Hepatic stellate cell (primary cell): Measurements from ENCODE around the gene RASGEF1C.
"Not testable (repeated sequence)": the region's sequence is repeated elsewhere in the genome, so short reads cannot be mapped to it uniquely, and the experiment has no call there.

Experiments
- DNase-seq: peaks from one replicate; pipeline ENCODE4 v3.0.0; 2011; ENCODE audit warnings: low spot score

The RASGEF1C gene

GRCh38 chr5:180135967-180136629, 72.9 kb downstream of the RASGEF1C start:
- no peak for DNase-seq

- DNase-seq = no peak
Observed at GRCh38 chr5:180135128-180135955, 73.7 kb downstream of the RASGEF1C start.

GRCh38 chr5:180133971-180134508, 75.0 kb downstream of the RASGEF1C start:
- DNase-seq = no peak

GRCh38 chr5:180133551-180133950, 75.5 kb downstream of the RASGEF1C start:
- DNase-seq = no peak

GRCh38 chr5:180133060-180133459, 76.0 kb downstream of the RASGEF1C start:
- DNase-seq = no peak

GRCh38 chr5:180130876-180131740, 77.9 kb downstream of the RASGEF1C start:
- no peak for DNase-seq

- no peak for DNase-seq
Observed at GRCh38 chr5:180130291-180130869, 78.6 kb downstream of the RASGEF1C start.

GRCh38 chr5:180129291-180130190, 79.5 kb downstream of the RASGEF1C start:
- DNase-seq = no peak

GRCh38 chr5:180128671-180129261, 80.2 kb downstream of the RASGEF1C start:
- DNase-seq = no peak

GRCh38 chr5:180127682-180128670, 81.0 kb downstream of the RASGEF1C start:
- no peak for DNase-seq

GRCh38 chr5:180126716-180127681, 82.0 kb downstream of the RASGEF1C start:
- DNase-seq = peak; percentile 39

GRCh38 chr5:180126156-180126555, 82.9 kb downstream of the RASGEF1C start:
- DNase-seq = not testable (repeated sequence)

- DNase-seq = not testable (repeated sequence)
Observed at GRCh38 chr5:180124662-180125061, 84.3 kb downstream of the RASGEF1C start.

GRCh38 chr5:180122875-180123274, 86.1 kb downstream of the RASGEF1C start:
- DNase-seq = no peak

GRCh38 chr5:180121826-180122413, 87.1 kb downstream of the RASGEF1C start:
- DNase-seq = no peak

GRCh38 chr5:180120237-180121101, 88.5 kb downstream of the RASGEF1C start:
- DNase-seq = no peak

GRCh38 chr5:180119903-180120236, 89.1 kb downstream of the RASGEF1C start:
- no peak for DNase-seq
